GM18868 (cell line): Measurements from ENCODE around the gene KIAA1191.
"Not testable (repeated sequence)": the region's sequence is repeated elsewhere in the genome, so short reads cannot be mapped to it uniquely, and the experiment has no call there.

Experiments
- ATAC-seq: cut with Tn5 transposase; IDR thresholded peaks from one replicate; pipeline ENCODE4 v1.9.1; 2021; ENCODE audit warnings: mild to moderate bottlenecking, moderate library complexity; ENCODE audit not compliant: unreplicated experiment

KIAA1191 gene

DNA sequence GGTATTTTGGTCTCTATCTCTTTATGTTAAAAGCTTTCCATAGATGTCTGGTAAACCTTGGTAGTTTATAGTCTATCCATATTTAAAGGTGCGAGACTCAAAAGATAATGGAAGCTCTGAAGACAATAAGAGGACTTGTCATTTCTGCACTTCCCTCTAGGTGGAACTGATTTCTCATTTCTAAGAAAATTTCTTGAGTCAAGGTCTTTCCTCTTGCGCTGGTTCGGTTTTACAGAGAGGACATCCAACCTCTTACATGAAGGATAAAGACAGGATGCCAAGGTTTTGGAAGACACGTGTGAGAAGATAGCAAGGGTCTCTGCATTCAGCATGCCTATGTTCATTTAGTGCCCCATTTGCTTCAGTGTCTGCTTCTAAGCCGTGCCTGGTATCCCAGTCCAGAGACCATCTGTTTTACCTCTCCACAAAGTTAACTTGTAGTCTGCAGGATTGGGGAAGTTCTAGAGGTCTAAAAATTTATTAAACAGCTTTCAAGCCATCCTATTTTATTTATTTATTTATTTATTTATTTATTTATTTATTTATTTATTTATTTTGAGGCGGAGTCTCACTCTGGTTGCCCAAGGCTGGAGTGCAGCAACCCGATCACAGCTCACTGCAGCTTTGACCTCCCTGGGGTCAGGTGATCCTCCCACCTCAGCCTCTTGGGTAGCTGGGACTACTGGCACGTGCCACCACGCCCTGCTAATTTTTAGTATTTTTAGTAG is 41.6 kb downstream of the KIAA1191 start:
- no peak for ATAC-seq

DNA sequence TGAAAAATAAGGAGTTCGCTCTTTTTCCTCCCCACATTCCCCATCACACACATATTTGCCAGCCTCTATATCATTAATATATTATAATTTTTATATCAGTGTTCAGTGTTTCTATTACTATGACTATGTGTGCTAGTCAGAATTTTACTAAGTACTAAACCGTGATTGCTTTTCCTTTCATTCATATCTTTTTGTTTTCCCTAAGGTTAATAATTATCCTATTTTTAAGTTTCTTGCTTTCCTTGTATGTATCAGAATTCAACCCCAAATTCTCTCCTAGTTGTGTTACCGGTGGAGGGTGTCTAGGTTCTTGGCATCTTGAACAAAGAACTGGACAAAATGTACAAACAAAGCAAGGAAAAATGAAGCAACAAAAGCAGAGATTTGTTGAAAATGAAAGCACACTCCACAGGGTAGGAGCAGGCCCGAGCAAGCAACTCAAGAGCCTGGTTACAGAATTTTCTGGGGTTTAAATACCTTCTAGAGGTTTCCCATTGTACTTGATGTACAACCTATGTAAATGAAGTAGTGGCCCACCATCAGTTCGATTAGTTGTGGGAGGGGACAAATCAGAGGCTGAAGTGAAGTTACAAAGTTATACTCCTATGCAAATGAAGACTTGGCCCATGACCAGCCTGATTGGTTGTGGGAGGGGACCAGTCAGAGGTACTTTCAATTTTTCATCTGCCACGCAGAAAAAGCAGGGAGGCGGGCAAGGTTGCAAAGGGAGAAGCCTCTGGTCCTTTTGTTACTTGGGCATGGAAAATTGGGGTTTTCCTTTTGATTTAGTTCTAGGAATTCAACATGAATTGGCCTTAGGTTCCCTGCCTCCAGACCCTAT is 43.8 kb downstream of the KIAA1191 start:
- no peak for ATAC-seq

DNA sequence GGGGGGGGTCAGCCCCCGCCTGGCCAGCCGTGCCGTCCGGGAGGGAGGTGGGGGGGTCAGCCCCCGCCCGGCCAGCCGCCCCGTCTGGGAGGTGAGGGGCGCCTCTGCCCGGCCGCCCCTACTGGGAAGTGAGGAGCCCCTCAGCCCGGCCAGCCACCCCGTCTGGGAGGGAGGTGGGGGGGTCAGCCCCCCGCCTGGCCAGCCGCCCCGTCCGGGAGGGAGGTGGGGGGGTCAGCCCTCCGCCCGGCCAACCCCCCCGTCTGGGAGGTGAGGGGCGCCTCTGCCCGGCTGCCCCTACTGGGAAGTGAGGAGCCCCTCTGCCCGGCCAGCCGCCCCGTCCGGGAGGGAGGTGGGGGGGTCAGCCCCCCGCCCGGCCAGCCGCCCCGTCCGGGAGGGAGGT is 56.2 kb downstream of the KIAA1191 start:
- ATAC-seq = not testable (repeated sequence)
